IMR-90 (cell line): ENCODE results near the gene RAX2. TPM values are rescaled to one million over a fixed set of nuclear protein-coding genes. Genes with fewer than 3 reads are reported as not detected.
A peak's percentile ranks its signal among the peaks of the same experiment; 100 is the strongest.

Experiments
- ATAC-seq: fragments of 200-7000 bp; cut with Tn5 transposase; 2 replicates; pipeline ENCODE4 v1.9.1; 2020; ENCODE audit warnings: low read depth, mild to moderate bottlenecking, moderate library complexity
- BruUV-seq: library from RNA; stranded (reverse); fragments of 400-500 nt; replicated peaks from 2 replicates; lab custom pipeline; 2021; lab: Mats Ljungman, UMichigan
- CTCF ChIA-PET: fragments of 300-600 bp; formaldehyde crosslinking; extraction: SDS; loops from one replicate; lab custom pipeline; 2021; ENCODE audit warnings: antibody characterized with exemption; lab: Yijun Ruan, JAX
- POLR2A ChIA-PET: fragments of 300-600 bp; sonication (Branson Sonifier 250); formaldehyde crosslinking; loops from one replicate; lab custom pipeline; 2022; ENCODE audit warnings: antibody characterized with exemption; ENCODE audit not compliant: unreplicated experiment; lab: Charles Lee
- DNase-seq: peaks from one replicate; pipeline ENCODE4 v3.0.0; 2013
- H2AFZ ChIP-seq: replicated peaks from 2 replicates; pipeline ENCODE3; 2013; ENCODE audit warnings: low read length, mild to moderate bottlenecking; ENCODE audit not compliant: poor library complexity
- H2AK5ac ChIP-seq: 2 replicates; pipeline ENCODE4 v1.6.1; 2013; ENCODE audit warnings: low read depth, low read length, inconsistent platforms
- H2AK9ac ChIP-seq: replicated peaks from 2 replicates; pipeline ENCODE3; 2013; ENCODE audit warnings: mild to moderate bottlenecking, low read depth, low read length, moderate library complexity; ENCODE audit not compliant: poor library complexity
- H2BK120ac ChIP-seq: 2 replicates; pipeline ENCODE4 v1.6.1; 2013; ENCODE audit warnings: low read depth, low read length, inconsistent platforms
- H2BK15ac ChIP-seq: 3 replicates; pipeline ENCODE4 v1.6.1; 2013; ENCODE audit warnings: low read depth, low read length, inconsistent platforms
- H2BK20ac ChIP-seq: 2 replicates; pipeline ENCODE4 v1.6.1; 2013; ENCODE audit warnings: low read depth, mild to moderate bottlenecking, inconsistent platforms, low read length, moderate library complexity
- H2BK5ac ChIP-seq: 2 replicates; pipeline ENCODE4 v1.6.1; 2013; ENCODE audit warnings: mild to moderate bottlenecking, low read depth, low read length, inconsistent platforms; ENCODE audit not compliant: poor library complexity, severe bottlenecking
- H3K14ac ChIP-seq: replicated peaks from 2 replicates; pipeline ENCODE4 v1.6.1; 2013; ENCODE audit warnings: low read depth, low read length, inconsistent platforms
- H3K18ac ChIP-seq: 2 replicates; pipeline ENCODE4 v1.6.1; 2013; ENCODE audit warnings: low read depth, low read length, control low read depth
- H3K23ac ChIP-seq: 2 replicates; pipeline ENCODE4 v1.6.1; 2013; ENCODE audit warnings: low read depth, low read length, inconsistent platforms
- H3K27ac ChIP-seq: 2 replicates; pipeline ENCODE4 v1.5.1; 2013; ENCODE audit warnings: mild to moderate bottlenecking, control low read depth, low read length; ENCODE audit not compliant: insufficient read depth
- H3K27me3 ChIP-seq: 2 replicates; pipeline ENCODE4 v1.6.1; 2013; ENCODE audit warnings: low read length; ENCODE audit not compliant: control insufficient read depth, insufficient read depth
- H3K36me3 ChIP-seq: 2 replicates; pipeline ENCODE4 v1.6.1; 2013; ENCODE audit warnings: low read length, mixed read lengths; ENCODE audit not compliant: control insufficient read depth, insufficient read depth
- H3K4ac ChIP-seq: 2 replicates; pipeline ENCODE4 v1.6.1; 2013; ENCODE audit warnings: low read depth, low read length, inconsistent platforms
- H3K4me1 ChIP-seq: 2 replicates; pipeline ENCODE4 v1.6.1; 2013; ENCODE audit warnings: low read length, mixed read lengths; ENCODE audit not compliant: control insufficient read depth, insufficient read depth
- H3K4me2 ChIP-seq: 2 replicates; pipeline ENCODE4 v1.6.1; 2013; ENCODE audit warnings: low read depth, mild to moderate bottlenecking, control low read depth, low read length, moderate library complexity
- H3K4me3 ChIP-seq: 2 replicates; pipeline ENCODE4 v1.5.1; 2013; ENCODE audit warnings: low read depth, mild to moderate bottlenecking, control low read depth, low read length, moderate library complexity; ENCODE audit not compliant: insufficient read depth
- H3K56ac ChIP-seq: 2 replicates; pipeline ENCODE4 v1.6.1; 2013; ENCODE audit warnings: low read length, inconsistent platforms; ENCODE audit not compliant: insufficient read depth; ENCODE audit errors: extremely low read depth
- H3K79me1 ChIP-seq, 2 experiments: 2 replicates each; pipeline ENCODE4 v1.6.1; 2013; ENCODE audit warnings: low read length in 2 of 2, inconsistent platforms in 1 of 2, low read depth in 1 of 2
- H3K9ac ChIP-seq: 2 replicates; pipeline ENCODE4 v1.6.1; 2013; ENCODE audit warnings: low read depth, low read length, control low read depth
- H3K9me1 ChIP-seq: 2 replicates; pipeline ENCODE4 v1.6.1; 2013; ENCODE audit warnings: low read length, inconsistent platforms; ENCODE audit not compliant: insufficient read depth
- H3K9me3 ChIP-seq: 2 replicates; pipeline ENCODE4 v1.6.1; 2013; ENCODE audit warnings: low read length; ENCODE audit not compliant: control insufficient read depth, insufficient read depth
- H4K20me1 ChIP-seq: 2 replicates; pipeline ENCODE4 v1.6.1; 2013; ENCODE audit warnings: low read length, inconsistent platforms; ENCODE audit not compliant: insufficient read depth
- H4K5ac ChIP-seq: 2 replicates; pipeline ENCODE4 v1.6.1; 2013; ENCODE audit warnings: mild to moderate bottlenecking, low read depth, low read length, control low read depth
- H4K8ac ChIP-seq, 2 experiments: 2 replicates each; pipeline ENCODE4 v1.6.1; 2013; ENCODE audit warnings: low read depth in 2 of 2, low read length in 2 of 2, control low read depth in 1 of 2, inconsistent platforms in 1 of 2
- H4K91ac ChIP-seq: 2 replicates; pipeline ENCODE4 v1.6.1; 2013; ENCODE audit warnings: low read depth, low read length, inconsistent platforms; ENCODE audit not compliant: insufficient read depth
- BHLHE40 ChIP-seq: fragments of 150-350 bp; IDR thresholded peaks from 2 replicates; pipeline ENCODE4 v1.6.1; 2016; ENCODE audit warnings: mild to moderate bottlenecking, low read depth, low read length
- CEBPB ChIP-seq: IDR thresholded peaks from 2 replicates; pipeline ENCODE4 v1.6.1; 2012; ENCODE audit warnings: low read depth, low read length, improper control_type of control experiment
- CHD1 ChIP-seq: IDR thresholded peaks from 2 replicates; pipeline ENCODE4 v1.6.1; 2012; ENCODE audit warnings: low read depth, low read length, improper control_type of control experiment
- CTCF ChIP-seq: conservative IDR thresholded peaks from 2 replicates; pipeline ENCODE4 v1.5.1; 2012; ENCODE audit warnings: mild to moderate bottlenecking, low read depth, low read length, improper control_type of control experiment
- ELK1 ChIP-seq: fragments of 150-350 bp; IDR thresholded peaks from 2 replicates; pipeline ENCODE4 v1.6.1; 2016; ENCODE audit warnings: low read depth, mild to moderate bottlenecking, low read length, moderate library complexity, borderline replicate concordance
- FOS ChIP-seq: fragments of 150-350 bp; IDR thresholded peaks from 2 replicates; pipeline ENCODE4 v1.6.1; 2016; ENCODE audit warnings: low read depth, low read length
- MAFK ChIP-seq: IDR thresholded peaks from 2 replicates; pipeline ENCODE4 v1.6.1; 2012; ENCODE audit warnings: low read depth, low read length, improper control_type of control experiment
- MAZ ChIP-seq: IDR thresholded peaks from 2 replicates; pipeline ENCODE4 v1.6.1; 2012; ENCODE audit warnings: low read depth, mild to moderate bottlenecking, low read length, improper control_type of control experiment, moderate library complexity, borderline replicate concordance
- MXI1 ChIP-seq: IDR thresholded peaks from 2 replicates; pipeline ENCODE4 v1.6.1; 2012; ENCODE audit warnings: low read depth, mild to moderate bottlenecking, low read length, moderate library complexity, borderline replicate concordance
- NFE2L2 ChIP-seq: fragments of 150-350 bp; IDR thresholded peaks from 2 replicates; pipeline ENCODE4 v1.6.1; 2016; ENCODE audit warnings: low read depth, mild to moderate bottlenecking, low read length
- POLR2A ChIP-seq: IDR thresholded peaks from 2 replicates; pipeline ENCODE4 v1.6.1; 2012; ENCODE audit warnings: mild to moderate bottlenecking, low read depth, low read length
- RAD21 ChIP-seq: IDR thresholded peaks from 2 replicates; pipeline ENCODE4 v1.6.1; 2012; ENCODE audit warnings: low read length, improper control_type of control experiment
- RCOR1 ChIP-seq: IDR thresholded peaks from 2 replicates; pipeline ENCODE4 v1.6.1; 2012; ENCODE audit warnings: mild to moderate bottlenecking, low read length, improper control_type of control experiment; ENCODE audit not compliant: insufficient replicate concordance
- RFX5 ChIP-seq: IDR thresholded peaks from 2 replicates; pipeline ENCODE4 v1.8.0; 2012; ENCODE audit warnings: low read depth, mild to moderate bottlenecking, low read length, moderate library complexity
- SMC3 ChIP-seq: fragments of 150-350 bp; IDR thresholded peaks from 2 replicates; pipeline ENCODE4 v1.6.1; 2016; ENCODE audit warnings: low read depth, mild to moderate bottlenecking, antibody characterized with exemption, low read length, moderate library complexity
- USF2 ChIP-seq: fragments of 150-350 bp; IDR thresholded peaks from 2 replicates; pipeline ENCODE4 v1.6.1; 2017; ENCODE audit warnings: mild to moderate bottlenecking, antibody characterized with exemption, low read length, low read depth
- WGBS, 2 experiments: methylation state at CpG; one replicate each; pipeline versions ENCODE4 v1.1.5 to v1.1.7; 2013; ENCODE audit warnings: missing lambda C conversion rate in 2 of 2; ENCODE audit not compliant: insufficient read length in 1 of 2; ENCODE audit errors: extremely low coverage in 2 of 2; 5-methylcytosine and 5-hydroxymethylcytosine counted together
- dilution Hi-C: fragments of 300-500 bp; cut with HindIII; formaldehyde crosslinking; loops from one replicate; pipeline ENCODE4 v1.14.3; 2018; ENCODE audit warnings: low sequenced_read_pairs; ENCODE audit not compliant: unreplicated experiment
- in situ Hi-C: fragments of 300-500 bp; cut with MboI; formaldehyde crosslinking; loops from 3 replicates; pipeline ENCODE4 v1.14.3; 2019; ENCODE audit warnings: low sequenced_read_pairs, inconsistent platforms, mixed read lengths
- intact Hi-C: fragments of 100-400 bp; cut with micrococcal nuclease; formaldehyde crosslinking; loops from 2 replicates; pipeline ENCODE4 v1.10.0; 2022
- polyA plus RNA-seq, 3 experiments: library from polyadenylated mRNA; depleted of rRNA; stranded (reverse); fragments of >200 nt; gene quantifications; 2 replicates each; pipeline ENCODE4 v1.2.3, GENCODE V29; 2012; ENCODE audit warnings: low replicate concordance in 1 of 3
- total RNA-seq: library from RNA; depleted of rRNA; stranded (reverse); fragments of >200 nt; gene quantifications from 2 replicates; pipeline ENCODE4 v1.2.3, GENCODE V29; 2012

Gene RAX2
- total and polyA plus RNA-seq, 2 of the 4 experiments (the other 2 are of a cell fraction): not detected

GRCh38 chr19:3765121-3765520 is 6.9 kb downstream of the RAX2 start:
- no peaks in the 10 kb centered on the region for H3K27me3 ChIP-seq
- no peak overlapping the region for H3K4ac ChIP-seq
- H4K20me1 ChIP-seq: no peaks in the 10 kb centered on the region
- no peak overlapping the region for H3K23ac ChIP-seq
- no CpG with 5 or more reads among the region's 12 CpGs for WGBS, 2 experiments
- peaks cover 2% of the 10 kb centered on the region; the same call in 1 of the 2 replicates for H3K4me1 ChIP-seq
- dilution Hi-C loops (no loop called here), intact Hi-C loops (no loop called here), in situ Hi-C loops (no loop called here)
- H3K56ac ChIP-seq: no peak overlapping the region
- no peak overlapping the region for H3K4me2 ChIP-seq
- no peak overlapping the region for H3K18ac ChIP-seq
- ATAC-seq (no peak), DNase-seq (no peak)
- H3K9me1 ChIP-seq: peaks cover 3% of the 10 kb centered on the region; the same call in 1 of the 2 replicates
- H3K36me3 ChIP-seq: peaks cover 27% of the 10 kb centered on the region
- H2BK15ac ChIP-seq: no peak overlapping the region
- peak overlapping the region; percentile 90 for H2AK9ac ChIP-seq
- H3K9ac ChIP-seq: no peak overlapping the region
- H2BK120ac ChIP-seq: no peak overlapping the region
- H3K79me1 ChIP-seq: peaks cover 18 to 29% of the 10 kb centered on the region in 2 experiments
- no peak overlapping the region for H3K27ac ChIP-seq
- no peak for TF ChIP-seq MXI1
- TF ChIP-seq RCOR1: no peak
- no peak for TF ChIP-seq FOS
- TF ChIP-seq NFE2L2: no peak
- TF ChIP-seq CTCF: no peak
- TF ChIP-seq RAD21: no peak
- TF ChIP-seq SMC3: no peak
- TF ChIP-seq CHD1: no peak
- no peak for TF ChIP-seq POLR2A
- no peak for TF ChIP-seq ELK1
- no peak for TF ChIP-seq MAZ
- no peak for TF ChIP-seq CEBPB
- no peak for TF ChIP-seq USF2
- no peak for TF ChIP-seq BHLHE40
- TF ChIP-seq MAFK: no peak
- no peak for TF ChIP-seq RFX5
- H4K5ac ChIP-seq: no peak overlapping the region
- H2BK5ac ChIP-seq: no peak overlapping the region
- H4K8ac ChIP-seq: no peak overlapping the region
- no peak overlapping the region for H4K91ac ChIP-seq
- H2BK20ac ChIP-seq: no peak overlapping the region
- BruUV-seq: no TSS peak
- H3K14ac ChIP-seq: no peak overlapping the region
- no peaks in the 10 kb centered on the region for H3K9me3 ChIP-seq
- no peak overlapping the region for H2AFZ ChIP-seq
- no peak overlapping the region for H3K4me3 ChIP-seq
- ChIA-PET CTCF (no interaction called here), POLR2A (no interaction called here)
- H2AK5ac ChIP-seq: no peak overlapping the region
